PFSK-1 (cell line): ENCODE results near the gene MFSD2B.

Experiments
- POLR2AphosphoS5 ChIP-seq: IDR thresholded peaks from 2 replicates; pipeline ENCODE4 v1.6.1; 2012; ENCODE audit warnings: low read depth, mild to moderate bottlenecking, control low read depth, low read length, moderate library complexity
- SIN3A ChIP-seq: IDR thresholded peaks from 2 replicates; pipeline ENCODE4 v1.6.1; 2012; ENCODE audit warnings: mild to moderate bottlenecking, low read length, moderate library complexity, borderline replicate concordance; ENCODE audit not compliant: insufficient read depth
- TAF1 ChIP-seq: IDR thresholded peaks from 2 replicates; pipeline ENCODE4 v1.6.1; 2012; ENCODE audit warnings: low read length, control low read depth, borderline replicate concordance; ENCODE audit not compliant: insufficient read depth
- TF ChIP-seq, protein P1 (sequence below), 2 experiments: IDR thresholded peaks; 2 replicates each; pipeline versions ENCODE4 v1.6.1 to v1.8.0; 2011 to 2012; ENCODE audit warnings: low read depth in 2 of 2, low read length in 2 of 2, control low read depth in 1 of 2, inconsistent platforms in 1 of 2, mild to moderate bottlenecking in 1 of 2, moderate library complexity in 1 of 2; ENCODE audit not compliant: insufficient read depth in 1 of 2

DNA sequence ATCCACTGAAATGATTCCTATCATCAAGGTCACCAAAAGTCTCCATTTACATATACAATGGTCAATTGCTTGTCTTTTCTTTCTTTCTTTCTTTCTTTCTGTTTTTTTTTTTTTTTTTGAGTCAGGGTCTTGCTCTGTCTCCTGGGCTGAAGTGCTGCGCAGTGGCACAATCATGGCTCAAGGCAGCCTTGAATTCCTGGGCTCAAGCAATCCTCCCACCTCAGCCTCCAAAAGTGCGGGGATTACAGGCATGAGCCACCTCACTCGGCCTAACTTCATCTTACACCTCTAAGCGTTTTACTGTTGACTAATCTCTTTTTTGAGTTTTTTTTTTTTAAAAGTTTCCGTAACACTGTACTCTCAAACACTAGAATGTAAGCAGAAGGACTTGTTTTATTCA lies 65.4 kb downstream of the MFSD2B start:
- TF ChIP-seq, protein P1, sequence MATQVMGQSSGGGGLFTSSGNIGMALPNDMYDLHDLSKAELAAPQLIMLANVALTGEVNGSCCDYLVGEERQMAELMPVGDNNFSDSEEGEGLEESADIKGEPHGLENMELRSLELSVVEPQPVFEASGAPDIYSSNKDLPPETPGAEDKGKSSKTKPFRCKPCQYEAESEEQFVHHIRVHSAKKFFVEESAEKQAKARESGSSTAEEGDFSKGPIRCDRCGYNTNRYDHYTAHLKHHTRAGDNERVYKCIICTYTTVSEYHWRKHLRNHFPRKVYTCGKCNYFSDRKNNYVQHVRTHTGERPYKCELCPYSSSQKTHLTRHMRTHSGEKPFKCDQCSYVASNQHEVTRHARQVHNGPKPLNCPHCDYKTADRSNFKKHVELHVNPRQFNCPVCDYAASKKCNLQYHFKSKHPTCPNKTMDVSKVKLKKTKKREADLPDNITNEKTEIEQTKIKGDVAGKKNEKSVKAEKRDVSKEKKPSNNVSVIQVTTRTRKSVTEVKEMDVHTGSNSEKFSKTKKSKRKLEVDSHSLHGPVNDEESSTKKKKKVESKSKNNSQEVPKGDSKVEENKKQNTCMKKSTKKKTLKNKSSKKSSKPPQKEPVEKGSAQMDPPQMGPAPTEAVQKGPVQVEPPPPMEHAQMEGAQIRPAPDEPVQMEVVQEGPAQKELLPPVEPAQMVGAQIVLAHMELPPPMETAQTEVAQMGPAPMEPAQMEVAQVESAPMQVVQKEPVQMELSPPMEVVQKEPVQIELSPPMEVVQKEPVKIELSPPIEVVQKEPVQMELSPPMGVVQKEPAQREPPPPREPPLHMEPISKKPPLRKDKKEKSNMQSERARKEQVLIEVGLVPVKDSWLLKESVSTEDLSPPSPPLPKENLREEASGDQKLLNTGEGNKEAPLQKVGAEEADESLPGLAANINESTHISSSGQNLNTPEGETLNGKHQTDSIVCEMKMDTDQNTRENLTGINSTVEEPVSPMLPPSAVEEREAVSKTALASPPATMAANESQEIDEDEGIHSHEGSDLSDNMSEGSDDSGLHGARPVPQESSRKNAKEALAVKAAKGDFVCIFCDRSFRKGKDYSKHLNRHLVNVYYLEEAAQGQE (IDR thresholded peaks at IDR 0.05; ENCODE audit: insufficient read depth in 1 of 2, low read depth in 2 of 2, low read length in 2 of 2): no peak
- TF ChIP-seq POLR2AphosphoS5 (no peak), SIN3A (no peak), TAF1 (no peak)
